Stimulated activated naive CD8-positive, alpha-beta T cell treated with anti-CD3 and anti-CD28 coated beads, Interleukin-15, amount 100 ng/mL, for 72 hours (primary cell): Measurements from ENCODE around the gene SH2D2A.
A peak's percentile ranks its signal among the peaks of the same experiment; 100 is the strongest.

ENCODE experiments used
- ATAC-seq: fragments of 150-1000 bp; cut with Tn5 transposase; 2 replicates; pipeline ENCODE4 v1.10.0; 2021; ENCODE audit warnings: mild to moderate bottlenecking, moderate library complexity
- DNase-seq, 2 donors: peaks; one replicate each; pipeline ENCODE4 v3.0.0; 2021 to 2022
- H3K27ac Mint-ChIP-seq, 2 donors: one replicate each; pipeline ENCODE4 v1.8.0; 2022; ENCODE audit warnings: mild to moderate bottlenecking in 2 of 2, mixed read lengths in 2 of 2, moderate library complexity in 2 of 2
- H3K27me3 Mint-ChIP-seq: one replicate; pipeline ENCODE4 v1.8.0; 2022; ENCODE audit warnings: mixed read lengths
- H3K4me1 Mint-ChIP-seq: one replicate; pipeline ENCODE4 v1.8.0; 2022; ENCODE audit warnings: mild to moderate bottlenecking, mixed read lengths
- H3K4me3 Mint-ChIP-seq, 2 donors: one replicate each; pipeline ENCODE4 v1.8.0; 2022; ENCODE audit warnings: mild to moderate bottlenecking in 2 of 2, mixed read lengths in 2 of 2, moderate library complexity in 1 of 2
- H3K9me3 Mint-ChIP-seq, 2 donors: one replicate each; pipeline ENCODE4 v1.8.0; 2022; ENCODE audit warnings: mixed read lengths in 2 of 2

Gene SH2D2A

DNA sequence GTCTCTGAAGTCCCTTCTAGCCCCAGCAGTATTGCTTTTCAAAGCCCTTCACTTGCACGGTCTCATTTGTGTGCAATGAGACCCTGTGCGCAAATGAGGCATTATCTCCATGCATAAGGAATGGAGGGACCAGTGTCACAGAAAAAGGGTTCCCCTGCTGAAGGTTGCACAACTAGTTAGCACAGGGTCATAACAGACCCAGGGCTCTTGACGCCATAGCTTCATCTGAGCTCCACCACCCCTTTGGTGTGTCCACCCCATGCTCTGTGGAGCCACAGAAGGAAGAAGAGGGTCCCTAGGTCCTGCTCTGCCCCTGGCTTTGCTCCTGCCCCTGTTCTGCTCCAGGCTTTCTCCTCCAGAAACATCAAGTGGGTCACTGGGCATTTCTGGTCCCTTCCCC, 12.6 kb downstream of the SH2D2A start:
- peaks cover 57% of the 10 kb centered on the region for H3K4me1 Mint-ChIP-seq

DNA sequence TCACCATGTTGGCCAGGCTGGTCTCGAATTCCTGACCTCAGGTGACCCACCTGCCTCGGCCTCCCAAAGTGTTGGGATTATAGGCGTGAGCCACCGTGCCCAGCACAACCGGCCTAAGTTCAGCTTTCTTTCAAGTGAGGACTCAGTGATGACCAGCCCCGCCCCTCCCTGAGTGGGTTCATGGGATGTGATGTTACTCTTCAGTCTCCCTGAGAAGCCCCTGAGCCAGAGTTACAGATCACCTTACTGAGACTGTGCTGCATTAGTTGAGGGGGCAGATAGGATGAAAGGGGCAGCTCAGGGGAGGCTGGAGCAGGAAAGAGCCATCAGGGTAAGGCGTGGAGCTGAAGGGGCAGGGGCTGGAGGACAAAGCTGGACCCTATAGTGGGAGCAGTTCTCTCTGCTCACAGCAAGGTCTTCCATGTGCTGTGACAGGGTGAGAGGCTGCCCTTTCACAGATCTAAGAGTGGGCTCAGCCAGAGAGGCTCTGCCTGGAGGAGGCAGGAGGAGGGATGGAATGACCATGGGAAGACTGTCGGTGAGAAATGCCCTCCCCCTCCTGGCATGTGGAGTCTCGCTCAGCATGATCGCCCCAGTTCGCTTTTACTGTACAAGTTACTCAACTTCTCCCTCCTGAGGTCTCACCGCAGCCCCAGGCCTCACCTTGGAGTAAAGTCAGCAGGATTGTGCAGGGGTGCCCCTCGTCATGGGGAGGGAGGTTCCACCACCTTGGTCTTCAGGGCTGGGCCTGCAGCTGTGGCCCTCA, 13.4 kb downstream of the SH2D2A start:
- H3K27me3 Mint-ChIP-seq, result no peaks in the 10 kb centered on the region
- no peak for ATAC-seq
- H3K4me3 Mint-ChIP-seq, result no peak overlapping the region
- H3K9me3 Mint-ChIP-seq, result no peaks in the 10 kb centered on the region
- DNase-seq, result no peak
- peaks cover 49% of the 10 kb centered on the region for H3K4me1 Mint-ChIP-seq
- H3K27ac Mint-ChIP-seq, result peak overlapping the region in 1 of 2 donors; percentile 82

More for the DNA sequence above, 12.6 kb downstream of the SH2D2A start:
- Mint-ChIP-seq H3K27me3 (no peaks in the 10 kb centered on the region), H3K27ac (peak overlapping the region; percentile 69 to 76), H3K4me3 (no peak overlapping the region), H3K9me3 (no peaks in the 10 kb centered on the region)
- no peak for DNase-seq
- ATAC-seq, result no peak

DNA sequence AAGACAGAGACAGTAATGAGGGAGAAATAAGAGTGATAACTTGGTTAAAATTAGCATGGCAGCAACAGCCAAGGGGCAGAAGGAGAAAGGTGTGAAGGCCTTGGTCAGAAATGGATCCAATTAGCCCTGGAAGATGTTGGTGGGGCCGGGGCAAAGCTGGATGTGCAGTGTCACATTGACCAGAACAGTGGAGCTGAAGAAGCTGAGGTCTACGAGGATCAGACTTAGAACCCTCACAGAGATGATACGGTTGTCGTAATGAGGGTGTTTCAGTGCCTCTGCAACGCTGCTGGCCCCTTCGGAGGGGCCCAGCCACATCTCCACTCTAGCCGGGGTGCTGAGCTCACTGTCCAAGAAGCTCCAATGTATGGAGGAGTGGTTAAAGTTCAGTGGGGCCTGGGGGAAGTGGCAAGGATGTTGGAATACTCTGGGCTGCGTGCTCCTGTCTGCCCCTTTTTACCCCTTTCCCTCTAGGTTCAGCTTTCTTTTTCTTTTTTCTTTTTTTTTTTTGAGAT, 14.2 kb downstream of the SH2D2A start:
- Mint-ChIP-seq H3K27ac (peak overlapping the region; percentile 37 to 82), H3K4me1 (peaks cover 41% of the 10 kb centered on the region), H3K27me3 (no peaks in the 10 kb centered on the region), H3K4me3 (no peak overlapping the region), H3K9me3 (no peaks in the 10 kb centered on the region)
- DNase-seq (no peak), ATAC-seq (peak; percentile 2)

DNA sequence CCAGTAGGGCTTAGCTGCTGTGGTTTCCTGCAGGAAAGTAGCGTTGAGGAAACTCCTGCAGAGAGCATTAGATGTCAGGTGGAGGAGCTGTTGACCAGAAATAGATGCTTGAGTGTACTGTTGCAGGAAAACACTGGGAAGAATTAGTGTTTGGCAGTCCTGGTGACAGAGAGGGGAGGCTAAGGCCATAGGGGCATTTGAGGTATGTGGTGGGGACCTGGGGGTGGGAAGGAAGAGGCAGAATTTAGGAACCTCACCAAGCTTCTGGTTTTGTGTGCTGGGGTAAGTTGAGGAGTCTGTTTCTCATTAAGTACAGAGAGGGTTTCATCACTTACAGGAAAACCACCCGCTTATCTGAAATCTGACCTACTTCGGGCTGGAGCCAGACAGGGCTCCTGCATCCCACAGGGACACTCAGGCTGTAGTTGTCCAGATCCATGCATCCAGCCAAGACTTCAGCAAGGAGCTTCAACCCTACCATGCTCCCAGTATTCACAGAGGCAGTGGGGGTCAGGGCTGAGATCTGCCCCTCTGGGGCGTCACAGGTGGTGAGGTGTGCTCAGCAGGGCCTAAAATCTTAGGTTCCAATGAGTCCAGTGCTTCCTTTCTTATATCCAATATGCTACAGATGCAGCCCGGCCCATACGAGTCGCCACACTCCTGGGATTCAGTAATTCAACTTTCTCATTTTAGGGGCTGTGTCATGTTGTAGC, 15.1 kb downstream of the SH2D2A start:
- DNase-seq, result no peak
- peak overlapping the region; percentile 60 to 89 for H3K27ac Mint-ChIP-seq
- peak; percentile 21 for ATAC-seq
- H3K27me3 Mint-ChIP-seq, result no peaks in the 10 kb centered on the region
- no peaks in the 10 kb centered on the region for H3K9me3 Mint-ChIP-seq
- H3K4me1 Mint-ChIP-seq, result peaks cover 35% of the 10 kb centered on the region
- H3K4me3 Mint-ChIP-seq, result no peak overlapping the region

DNA sequence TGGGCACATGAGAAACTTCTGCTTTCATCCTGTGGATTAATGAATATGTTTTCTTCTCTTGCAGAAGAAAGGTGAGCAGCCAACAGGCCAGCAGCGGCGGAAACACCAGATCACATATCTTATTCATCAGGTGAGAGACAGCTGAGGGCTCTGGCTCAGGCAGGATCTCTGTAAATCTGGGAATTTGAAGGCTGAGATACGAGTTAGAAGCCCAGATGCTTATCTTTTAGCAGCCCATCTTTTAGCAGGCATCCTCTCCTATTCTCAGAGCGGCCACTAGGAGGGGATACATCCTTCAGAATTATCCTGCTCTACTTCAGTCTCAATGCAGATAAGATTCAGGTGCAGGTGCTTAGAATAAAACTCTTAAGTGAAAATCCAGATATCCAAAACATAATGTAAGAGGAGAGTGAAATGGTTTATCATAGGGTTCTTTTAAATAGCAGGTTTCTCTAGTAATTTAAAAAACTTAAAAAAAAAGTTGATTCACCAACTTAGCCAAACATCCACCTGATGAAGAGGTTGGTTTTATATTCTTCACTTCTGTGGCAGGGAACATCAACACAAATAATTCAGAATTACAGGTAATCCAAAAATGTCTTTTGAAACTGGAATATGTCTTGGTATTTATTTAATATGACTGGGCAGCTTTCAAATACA, 19.3 kb downstream of the SH2D2A start:
- Mint-ChIP-seq H3K27me3 (no peaks in the 10 kb centered on the region), H3K4me1 (peaks cover 13% of the 10 kb centered on the region), H3K27ac (no peak overlapping the region), H3K4me3 (no peak overlapping the region), H3K9me3 (no peaks in the 10 kb centered on the region)
- ATAC-seq, result peak; percentile 71
- DNase-seq, result peak in 1 of 2 donors; percentile 50

DNA sequence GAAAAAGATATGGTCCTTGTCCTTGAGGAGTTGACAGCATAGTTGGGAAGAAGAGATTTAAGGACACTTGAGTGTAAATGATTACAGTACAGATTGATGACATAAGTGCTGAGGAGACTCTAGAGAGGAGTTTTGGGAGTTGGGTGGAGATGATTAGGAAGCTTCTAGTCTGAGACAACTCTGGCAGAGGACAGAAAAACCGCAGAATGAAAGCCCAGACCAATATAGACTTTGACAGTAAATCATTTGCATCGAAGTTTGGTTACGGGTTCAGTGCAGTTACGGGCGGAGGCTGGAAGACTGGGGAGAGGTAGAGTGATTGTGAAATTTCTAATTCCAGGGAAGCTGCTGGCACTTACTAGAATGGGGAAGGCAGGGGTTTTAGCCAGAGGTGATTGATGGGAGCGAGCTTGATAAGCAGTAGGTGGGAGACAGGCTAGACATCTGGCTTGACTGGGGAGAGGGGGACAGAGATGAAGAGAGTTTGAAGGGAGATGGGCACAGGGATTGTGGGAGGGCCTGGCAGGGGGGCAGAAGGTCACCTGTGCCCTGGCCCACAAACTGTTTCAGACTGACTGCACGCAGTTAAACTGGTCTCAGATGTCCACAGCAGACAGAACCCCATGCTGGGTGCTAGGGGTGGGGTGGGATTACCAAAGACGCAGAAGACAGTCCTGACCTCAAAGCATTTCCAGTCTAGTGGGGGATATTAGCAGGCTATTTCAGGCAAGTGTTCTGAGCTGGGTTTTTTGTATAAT, 20.1 kb downstream of the SH2D2A start:
- H3K9me3 Mint-ChIP-seq, result no peaks in the 10 kb centered on the region
- no peak for ATAC-seq
- no peaks in the 10 kb centered on the region for H3K27me3 Mint-ChIP-seq
- no peak overlapping the region for H3K4me3 Mint-ChIP-seq
- no peak overlapping the region for H3K27ac Mint-ChIP-seq
- no peak for DNase-seq
- peaks cover 5% of the 10 kb centered on the region for H3K4me1 Mint-ChIP-seq

DNA sequence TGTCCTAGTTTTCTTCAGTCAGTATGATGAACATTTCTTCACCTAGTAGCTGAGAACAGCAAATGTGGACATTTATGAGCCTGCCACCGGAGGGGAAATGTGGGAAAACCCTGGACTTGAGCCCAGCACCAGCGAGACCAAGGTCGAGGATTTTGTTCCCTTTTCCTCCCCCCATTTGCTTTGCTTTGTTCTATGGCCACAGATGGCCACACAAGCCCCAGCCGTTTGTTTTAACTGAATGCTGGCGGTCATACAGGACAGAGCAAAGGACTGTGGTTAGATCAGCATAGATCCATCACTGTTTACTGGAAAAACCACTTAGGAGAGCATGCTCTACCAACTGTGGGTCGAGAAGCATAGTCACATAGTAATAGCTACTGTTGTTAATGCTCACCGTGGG, 20.9 kb downstream of the SH2D2A start:
- ATAC-seq, result no peak

DNA sequence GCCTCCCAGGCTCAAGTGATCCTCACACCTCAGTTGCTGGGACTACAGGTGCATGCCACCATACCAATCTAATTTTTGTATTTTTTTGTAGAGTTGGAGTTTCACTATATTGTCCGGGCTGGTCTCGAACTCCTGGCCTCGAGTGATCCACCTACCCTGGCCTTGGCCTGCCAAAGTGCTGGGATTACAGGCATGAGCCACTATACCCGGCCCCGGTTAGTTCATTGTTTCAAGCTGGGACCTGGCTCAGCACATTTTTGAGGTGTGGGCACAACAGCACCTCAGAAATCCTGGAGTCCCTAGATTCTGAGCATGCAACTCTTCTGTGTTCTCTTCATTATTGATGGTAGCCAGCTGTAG, 21.3 kb downstream of the SH2D2A start:
- H3K4me3 Mint-ChIP-seq, result no peak overlapping the region
- no peak for DNase-seq
- peak overlapping the region in 1 of 2 donors; percentile 54 for H3K27ac Mint-ChIP-seq
- H3K27me3 Mint-ChIP-seq, result no peaks in the 10 kb centered on the region
- H3K9me3 Mint-ChIP-seq, result no peaks in the 10 kb centered on the region
- no peak for ATAC-seq
- no peaks in the 10 kb centered on the region for H3K4me1 Mint-ChIP-seq

More for the DNA sequence above, 20.9 kb downstream of the SH2D2A start:
- no peak for DNase-seq
- no peak overlapping the region for H3K4me3 Mint-ChIP-seq
- H3K9me3 Mint-ChIP-seq, result no peaks in the 10 kb centered on the region
- H3K27me3 Mint-ChIP-seq, result no peaks in the 10 kb centered on the region
- no peaks in the 10 kb centered on the region for H3K4me1 Mint-ChIP-seq
- H3K27ac Mint-ChIP-seq, result no peak overlapping the region

DNA sequence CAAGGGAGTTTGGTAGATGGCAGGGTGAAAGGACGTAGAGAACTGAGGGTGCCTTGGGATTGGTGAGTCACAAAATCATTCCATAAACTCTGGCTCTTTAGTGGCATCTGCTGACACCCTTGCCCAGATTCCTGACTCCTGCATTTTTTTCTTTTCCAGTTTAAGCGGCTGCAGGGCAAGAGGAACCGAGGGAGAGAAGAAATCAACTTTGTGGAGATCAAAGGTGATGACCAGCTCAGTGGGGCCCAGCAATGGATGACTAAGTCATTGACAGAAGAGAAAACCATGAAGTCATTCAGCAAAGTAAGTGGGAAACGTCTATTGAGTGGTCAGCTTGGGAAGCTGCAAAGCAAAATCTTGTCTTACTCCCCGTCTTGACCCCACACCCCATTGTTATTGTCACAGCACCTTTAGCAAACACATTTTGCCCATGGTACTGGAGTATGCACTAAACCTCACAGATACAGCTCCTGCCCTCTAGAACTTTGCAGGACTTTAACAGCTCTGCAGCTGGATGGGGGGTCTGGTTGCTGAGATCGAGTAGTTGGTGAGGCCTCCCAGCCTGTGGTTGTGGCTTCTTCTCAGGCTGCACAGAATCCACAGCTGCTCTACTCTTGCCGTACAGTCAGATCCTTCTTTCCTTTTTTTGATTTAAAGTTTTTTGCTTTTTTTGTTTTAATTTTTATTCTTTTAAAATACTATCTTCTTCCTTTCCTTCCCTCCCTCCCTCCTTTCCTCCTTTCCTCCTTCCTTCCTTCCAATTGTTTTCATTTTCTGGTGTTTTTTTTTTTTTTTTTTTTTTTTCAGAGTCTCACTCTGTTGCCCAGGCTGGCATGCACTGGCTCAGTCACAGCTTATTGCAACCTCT, 21.9 kb downstream of the SH2D2A start:
- no peak for DNase-seq

DNA sequence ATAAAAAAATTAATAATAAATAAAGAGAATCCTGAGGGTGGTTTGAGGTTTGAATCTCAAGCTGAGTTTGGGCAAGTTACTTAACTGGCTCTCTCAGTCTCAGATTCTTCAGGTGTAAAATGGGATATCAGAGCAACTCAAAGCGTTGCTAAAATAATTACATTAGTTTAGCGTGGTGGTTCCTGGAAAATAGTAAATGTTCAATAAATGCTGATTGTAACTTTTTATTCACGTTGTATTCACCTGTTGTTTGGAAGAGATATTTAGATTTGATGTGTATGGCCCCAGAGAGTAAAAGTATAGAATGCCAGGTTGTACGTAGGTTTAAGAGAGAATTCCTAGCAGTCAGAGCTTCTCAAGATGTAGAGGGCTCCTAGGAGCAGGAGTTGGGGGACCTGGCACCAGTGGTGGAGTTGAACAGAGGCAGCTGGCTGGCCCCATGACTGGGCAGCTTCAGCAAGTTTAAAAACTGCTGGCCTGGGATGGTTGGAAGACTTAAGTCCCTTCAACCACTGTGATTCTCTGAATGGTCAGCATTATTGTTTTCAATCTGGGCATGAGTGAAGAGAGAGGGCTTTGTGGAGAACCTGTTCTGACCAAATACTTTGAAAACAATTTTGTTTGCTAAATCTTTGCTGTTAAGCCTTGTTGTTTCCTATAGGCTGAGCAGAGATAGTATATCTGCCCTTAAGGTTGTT, 26.9 kb downstream of the SH2D2A start:
- H3K9me3 Mint-ChIP-seq, result no peaks in the 10 kb centered on the region
- H3K4me3 Mint-ChIP-seq, result no peak overlapping the region
- DNase-seq, result no peak
- ATAC-seq, result no peak
- no peaks in the 10 kb centered on the region for H3K27me3 Mint-ChIP-seq
- peaks cover 11% of the 10 kb centered on the region for H3K4me1 Mint-ChIP-seq
- H3K27ac Mint-ChIP-seq, result no peak overlapping the region

More for the DNA sequence above, 21.9 kb downstream of the SH2D2A start:
- Mint-ChIP-seq H3K27me3 (no peaks in the 10 kb centered on the region), H3K4me1 (no peaks in the 10 kb centered on the region), H3K27ac (peak overlapping the region in 1 of 2 donors; percentile 54), H3K9me3 (no peaks in the 10 kb centered on the region), H3K4me3 (no peak overlapping the region)
- no peak for ATAC-seq

DNA sequence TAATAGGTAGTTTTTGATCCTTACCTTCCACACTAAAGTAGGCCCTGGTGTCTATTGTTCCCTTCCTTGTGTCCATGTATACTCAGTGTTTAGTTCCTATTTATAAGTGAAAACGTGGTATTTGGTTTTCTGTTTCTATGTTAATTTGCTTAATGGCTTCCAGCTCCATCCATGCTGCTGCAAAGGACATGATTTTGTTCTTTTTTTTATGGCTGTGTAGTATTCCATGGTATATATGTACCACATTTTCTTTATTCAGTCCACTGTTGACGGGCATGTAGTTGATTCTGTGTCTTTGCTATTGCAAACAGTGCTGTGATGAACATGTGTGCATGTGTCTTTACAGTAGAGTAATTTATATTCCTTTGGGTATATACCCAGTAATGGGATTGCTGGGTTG, 28.5 kb downstream of the SH2D2A start:
- no peak overlapping the region for H3K27ac Mint-ChIP-seq
- DNase-seq (no peak), ATAC-seq (no peak)
- peaks cover 11% of the 10 kb centered on the region for H3K4me1 Mint-ChIP-seq
- no peaks in the 10 kb centered on the region for H3K27me3 Mint-ChIP-seq
- H3K4me3 Mint-ChIP-seq, result no peak overlapping the region
- no peaks in the 10 kb centered on the region for H3K9me3 Mint-ChIP-seq

DNA sequence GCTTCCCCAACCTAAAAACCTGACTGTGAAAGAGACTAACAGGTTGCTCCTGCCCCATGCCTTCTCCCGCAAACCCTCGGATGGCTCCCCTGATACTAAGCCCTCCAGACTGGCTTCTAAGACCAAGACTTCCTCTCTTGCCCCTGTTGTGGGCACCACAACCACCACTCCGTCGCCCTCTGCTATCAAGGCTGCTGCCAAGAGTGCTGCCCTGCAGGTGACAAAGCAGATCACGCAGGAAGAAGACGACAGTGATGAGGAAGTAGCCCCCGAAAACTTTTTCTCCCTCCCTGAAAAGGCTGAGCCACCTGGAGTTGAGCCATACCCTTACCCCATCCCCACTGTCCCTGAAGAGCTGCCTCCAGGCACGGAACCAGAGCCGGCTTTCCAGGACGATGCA, 30.0 kb downstream of the SH2D2A start:
- Mint-ChIP-seq H3K4me3 (no peak overlapping the region), H3K27me3 (no peaks in the 10 kb centered on the region), H3K4me1 (peaks cover 14% of the 10 kb centered on the region), H3K27ac (peak overlapping the region in 1 of 2 donors; percentile 79), H3K9me3 (no peaks in the 10 kb centered on the region)
- ATAC-seq (no peak), DNase-seq (no peak)

DNA sequence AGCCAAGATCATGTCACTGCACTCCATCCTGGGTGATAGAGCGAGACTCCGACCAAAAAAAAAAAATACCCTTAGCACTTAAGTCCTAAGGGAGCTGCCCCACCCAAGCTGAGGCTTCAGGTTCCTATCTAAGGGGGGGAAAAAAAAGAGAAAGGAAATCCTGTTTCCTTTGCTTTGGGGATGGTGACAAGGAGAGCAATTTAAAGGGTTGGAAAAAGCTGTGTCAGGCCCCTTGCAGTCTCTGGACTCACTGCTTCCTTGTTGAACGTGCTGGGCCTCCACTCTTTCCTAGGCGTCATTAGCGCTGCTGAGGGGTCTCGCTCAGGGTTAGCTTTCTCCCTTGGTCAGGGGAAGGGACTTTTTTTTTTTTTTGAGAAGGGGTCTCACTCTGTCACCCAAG, 31.2 kb downstream of the SH2D2A start:
- no peak for DNase-seq
- Mint-ChIP-seq H3K27me3 (no peaks in the 10 kb centered on the region), H3K4me1 (peaks cover 24% of the 10 kb centered on the region), H3K4me3 (no peak overlapping the region), H3K9me3 (no peaks in the 10 kb centered on the region), H3K27ac (no peak overlapping the region)
- ATAC-seq, result no peak

DNA sequence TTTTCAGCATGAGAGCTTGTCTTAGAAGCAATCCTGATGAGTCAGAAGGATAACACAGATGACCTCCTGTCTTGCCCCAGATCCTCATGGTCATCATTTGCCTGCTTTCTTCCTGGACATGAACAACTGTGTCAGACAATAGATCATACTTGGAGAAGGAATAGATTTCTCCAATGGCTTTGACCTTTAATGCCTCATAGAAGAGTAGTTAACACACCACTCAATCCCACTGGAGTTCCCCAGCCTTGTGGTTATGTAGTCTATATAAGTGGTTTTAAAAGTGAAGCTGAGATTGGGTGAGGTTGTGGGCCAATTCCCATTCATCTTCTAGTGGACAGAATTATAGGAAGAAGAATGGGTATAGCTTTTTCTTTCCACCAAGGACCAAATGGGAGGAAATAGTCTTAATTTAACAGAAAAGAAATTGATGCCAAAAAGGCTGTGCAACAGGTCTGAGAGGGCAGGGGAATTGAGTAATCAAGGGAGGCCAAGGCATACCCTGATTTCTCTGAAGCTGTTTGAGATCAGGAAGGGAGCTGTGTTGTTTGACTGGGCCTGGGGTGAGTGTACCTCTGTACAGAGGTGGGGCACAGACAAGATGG, 35.0 kb downstream of the SH2D2A start:
- H3K9me3 Mint-ChIP-seq, result no peaks in the 10 kb centered on the region
- no peaks in the 10 kb centered on the region for H3K27me3 Mint-ChIP-seq
- ATAC-seq (no peak), DNase-seq (no peak)
- no peak overlapping the region for H3K4me3 Mint-ChIP-seq
- peaks cover 39% of the 10 kb centered on the region for H3K4me1 Mint-ChIP-seq
- H3K27ac Mint-ChIP-seq, result peak overlapping the region in 1 of 2 donors; percentile 2
